Ovary (tissue), 9 donors: ENCODE results near the gene OCA2. TPM values are rescaled to one million over a fixed set of nuclear protein-coding genes. Genes with fewer than 3 reads are reported as not detected.

Experiments used
- DNase-seq, 5 donors: peaks; one replicate each; pipeline ENCODE4 v3.0.0-alpha.2; 2019 to 2020
- H3K27ac ChIP-seq, 2 donors: fragments of 200-600 bp; one replicate each; pipeline versions ENCODE4 v1.5.1 to v1.8.0; 2019 to 2022
- H3K27me3 ChIP-seq: fragments of 200-600 bp; one replicate; pipeline ENCODE4 v1.8.0; 2022
- H3K36me3 ChIP-seq: fragments of 200-600 bp; sonication (generic); one replicate; pipeline ENCODE4 v1.5.1; 2019
- H3K4me1 ChIP-seq: one replicate; pipeline ENCODE4 v1.8.1; 2013; ENCODE audit warnings: mild to moderate bottlenecking, moderate library complexity; ENCODE audit not compliant: insufficient read depth
- H3K4me3 ChIP-seq: fragments of 200-600 bp; sonication (generic); one replicate; pipeline ENCODE4 v1.5.1; 2017
- H3K9me3 ChIP-seq, 2 donors: fragments of 200-600 bp in 1 of 2; sonication (generic) in 1 of 2; one replicate each; pipeline versions ENCODE4 v1.5.1 to v1.8.1; 2013 to 2019; ENCODE audit warnings: mild to moderate bottlenecking in 1 of 2, moderate library complexity in 1 of 2
- EP300 ChIP-seq: sonication (generic); formaldehyde crosslinking; IDR thresholded peaks from one replicate; pipeline ENCODE4 v1.6.1; 2017; ENCODE audit warnings: antibody characterized with exemption
- POLR2A ChIP-seq: fragments of 450-650 bp; IDR thresholded peaks from one replicate; pipeline ENCODE4 v1.6.1; 2017; ENCODE audit warnings: antibody characterized with exemption, mild to moderate bottlenecking, moderate library complexity
- WGBS, 3 donors: extraction: QIAGEN DNeasy Blood & Tissue Kit in 1 of 3; methylation state at CpG; one replicate each; pipeline versions ENCODE4 v1.1.5 to v1.1.7; 2013 to 2017; 5-methylcytosine and 5-hydroxymethylcytosine counted together
- intact Hi-C, 4 donors: fragments of 100-400 bp; cut with DNase I; formaldehyde crosslinking; loops; one replicate each; pipeline versions ENCODE4 v1.11.0 to v1.15.1; 2022 to 2023
- polyA plus RNA-seq, 2 donors: library from polyadenylated mRNA; stranded (reverse); fragments of 200-250 nt in 1 of 2; fragments of 350-450 nt in 1 of 2; fragmentation: Illumina TruSeq in 1 of 2; extraction: RNeasy Lipid Tissue Mini Kit (QIAGEN cat#74804) in 1 of 2; gene quantifications; one replicate each; pipeline ENCODE4 v1.2.3, GENCODE V29; 2013 to 2014
- total RNA-seq, 7 donors: library from RNA; depleted of rRNA in 2 of 7; stranded (reverse); fragments of >200 nt in 2 of 7; fragmentation: NEBNext Ultra II Directional in 3 of 7; extraction: Animal tissue kit (Norgen Biotek cat#: 25700) in 3 of 7; gene quantifications; one replicate each; pipeline versions ENCODE4 v1.1.0 to v1.2.4, GENCODE V29; 2016 to 2023
- TF ChIP-seq, protein P1 (sequence below), 3 donors: fragments of 450-650 bp in 2 of 3; fragments of 200-600 bp in 1 of 3; IDR thresholded peaks; one replicate each; pipeline versions ENCODE4 v1.5.1 to v1.8.0; 2016 to 2022; ENCODE audit warnings: antibody characterized with exemption in 3 of 3, mild to moderate bottlenecking in 1 of 3
- donor health status: DM: no; HTN: no; CAD: no; lungs with moderate emphysema.
- donor health status: DM: no; HTN: no; CAD: no.
- donor health status: Bipolar disorder and iron deficiency.
- donor health status: DM: yes; HTN: yes; CAD: no.
- donor health status: DM: no; HTN: no; CAD: no.
- donor health status: DM: yes; HTN: yes; CAD: no.

OCA2 gene
- total and polyA plus RNA-seq, 9 donors: 0.31 to 3.5 (median 0.68) TPM; not detected in 1

DNA sequence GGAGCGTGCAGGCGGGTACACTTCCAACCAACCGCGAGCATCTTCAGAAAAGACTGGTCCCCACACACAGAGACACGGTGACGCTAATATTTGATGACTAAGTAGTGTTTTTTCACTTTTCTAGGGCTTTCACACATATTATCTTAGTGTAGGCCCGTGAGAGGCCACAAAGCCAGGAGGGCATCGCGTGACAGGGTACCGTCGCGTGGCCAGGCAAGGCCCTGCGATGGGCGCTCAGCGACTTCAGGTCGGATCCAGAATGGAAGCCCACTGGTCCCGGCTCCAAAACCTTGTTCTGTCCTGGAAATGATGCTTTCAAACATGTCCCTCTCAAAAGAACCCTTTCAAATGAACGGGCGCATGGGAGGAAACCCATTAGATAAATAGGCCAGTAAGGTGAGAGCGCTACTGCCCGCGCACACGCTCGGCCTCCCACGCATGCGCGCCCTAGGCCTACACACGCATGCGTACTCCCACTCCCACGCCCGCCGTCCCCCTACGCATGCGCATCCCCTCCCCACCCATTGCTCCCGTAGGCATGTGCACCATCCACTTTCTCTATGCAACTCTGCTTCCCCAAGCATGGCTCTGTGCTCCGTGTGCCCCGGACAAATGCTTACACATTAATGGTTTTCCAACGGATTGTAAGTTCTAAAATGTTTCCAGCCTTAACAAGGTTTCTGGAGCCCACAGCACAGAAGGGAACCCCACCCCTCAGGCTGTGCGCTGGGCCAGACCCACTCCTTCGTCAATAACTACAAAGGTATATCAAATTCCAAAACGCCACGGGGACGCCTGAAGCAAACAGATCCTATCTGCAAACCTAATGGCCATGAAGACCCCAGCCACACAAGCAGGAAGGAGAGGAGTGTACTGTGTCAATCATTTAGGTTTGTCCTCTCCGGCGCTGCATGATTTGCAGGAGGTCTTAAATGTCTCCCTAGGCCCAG is 72.1 kb downstream of the OCA2 start:
- Histone ChIP-seq H3K36me3 (no peaks in the 10 kb centered on the region), H3K27me3 (no peaks in the 10 kb centered on the region), H3K4me3 (no peak overlapping the region), H3K9me3 (no peaks in the 10 kb centered on the region), H3K27ac (no peak overlapping the region), H3K4me1 (no peaks in the 10 kb centered on the region)
- intact Hi-C loops: no loop called here
- DNase-seq: no peak
- WGBS, 3 donors: 93 to 96% (median 95%) methylated on average over 45 of the region's 45 CpGs
- TF ChIP-seq, protein P1, sequence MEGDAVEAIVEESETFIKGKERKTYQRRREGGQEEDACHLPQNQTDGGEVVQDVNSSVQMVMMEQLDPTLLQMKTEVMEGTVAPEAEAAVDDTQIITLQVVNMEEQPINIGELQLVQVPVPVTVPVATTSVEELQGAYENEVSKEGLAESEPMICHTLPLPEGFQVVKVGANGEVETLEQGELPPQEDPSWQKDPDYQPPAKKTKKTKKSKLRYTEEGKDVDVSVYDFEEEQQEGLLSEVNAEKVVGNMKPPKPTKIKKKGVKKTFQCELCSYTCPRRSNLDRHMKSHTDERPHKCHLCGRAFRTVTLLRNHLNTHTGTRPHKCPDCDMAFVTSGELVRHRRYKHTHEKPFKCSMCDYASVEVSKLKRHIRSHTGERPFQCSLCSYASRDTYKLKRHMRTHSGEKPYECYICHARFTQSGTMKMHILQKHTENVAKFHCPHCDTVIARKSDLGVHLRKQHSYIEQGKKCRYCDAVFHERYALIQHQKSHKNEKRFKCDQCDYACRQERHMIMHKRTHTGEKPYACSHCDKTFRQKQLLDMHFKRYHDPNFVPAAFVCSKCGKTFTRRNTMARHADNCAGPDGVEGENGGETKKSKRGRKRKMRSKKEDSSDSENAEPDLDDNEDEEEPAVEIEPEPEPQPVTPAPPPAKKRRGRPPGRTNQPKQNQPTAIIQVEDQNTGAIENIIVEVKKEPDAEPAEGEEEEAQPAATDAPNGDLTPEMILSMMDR (IDR thresholded peaks at IDR 0.05): no peak
- TF ChIP-seq POLR2A (no peak), EP300 (no peak)

DNA sequence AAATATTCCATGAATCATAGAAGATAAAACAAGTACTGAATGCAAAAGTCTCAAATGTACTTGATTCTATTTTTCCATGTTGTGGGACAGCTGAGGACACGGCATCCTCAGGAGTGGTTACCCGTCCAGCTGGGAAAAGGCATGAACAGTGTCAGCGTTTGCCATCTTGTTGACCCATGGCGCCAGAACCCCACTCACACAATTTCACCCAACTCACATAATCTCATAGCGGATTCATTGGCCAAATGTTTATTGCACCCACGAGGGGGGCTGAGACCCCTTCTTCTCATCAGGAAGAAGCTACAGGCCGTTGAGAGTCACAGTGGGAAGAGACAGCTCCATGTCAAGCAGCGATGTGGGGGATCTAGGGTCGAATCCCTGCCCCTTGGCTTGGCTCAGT is 72.9 kb downstream of the OCA2 start:
- WGBS, 3 donors: 93 to 95% (median 95%) methylated on average over 9 of the region's 9 CpGs
- intact Hi-C loops: no loop called here
- Histone ChIP-seq H3K27ac (no peak overlapping the region), H3K4me3 (no peak overlapping the region), H3K36me3 (no peaks in the 10 kb centered on the region), H3K4me1 (peaks cover 5% of the 10 kb centered on the region), H3K27me3 (no peaks in the 10 kb centered on the region), H3K9me3 (no peaks in the 10 kb centered on the region)
- no peak for DNase-seq
- no peak for TF ChIP-seq POLR2A
- no peak for TF ChIP-seq EP300
- TF ChIP-seq, protein P1 (IDR thresholded peaks at IDR 0.05): no peak

DNA sequence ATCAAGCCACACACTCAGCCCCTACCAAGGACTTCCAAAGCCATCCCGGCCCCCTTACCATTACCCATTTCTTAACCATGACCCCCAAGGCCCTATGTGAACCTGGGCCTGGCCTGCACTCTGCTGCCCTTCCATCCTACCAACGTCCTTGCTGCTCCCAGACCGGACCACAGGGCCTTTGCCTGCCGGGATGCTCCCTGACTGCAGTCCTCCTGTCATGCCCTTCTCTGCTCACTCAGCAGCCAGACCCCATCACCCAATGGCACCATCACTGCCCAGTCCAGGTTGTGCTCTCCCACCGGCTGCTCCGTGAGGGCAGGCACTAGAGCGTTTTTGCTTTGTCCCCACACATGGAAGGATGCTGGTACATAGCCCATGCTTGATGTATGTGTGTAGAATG is 73.7 kb downstream of the OCA2 start:
- 88 to 94% (median 89%) methylated on average over 7 of the region's 7 CpGs for WGBS, 3 donors
- intact Hi-C loops: no loop called here
- Histone ChIP-seq H3K27ac (no peak overlapping the region), H3K36me3 (no peaks in the 10 kb centered on the region), H3K27me3 (no peaks in the 10 kb centered on the region), H3K4me1 (peaks cover 8% of the 10 kb centered on the region), H3K9me3 (no peaks in the 10 kb centered on the region), H3K4me3 (no peak overlapping the region)
- DNase-seq: no peak
- TF ChIP-seq, protein P1 (IDR thresholded peaks at IDR 0.05): no peak
- TF ChIP-seq EP300 (no peak), POLR2A (no peak)

DNA sequence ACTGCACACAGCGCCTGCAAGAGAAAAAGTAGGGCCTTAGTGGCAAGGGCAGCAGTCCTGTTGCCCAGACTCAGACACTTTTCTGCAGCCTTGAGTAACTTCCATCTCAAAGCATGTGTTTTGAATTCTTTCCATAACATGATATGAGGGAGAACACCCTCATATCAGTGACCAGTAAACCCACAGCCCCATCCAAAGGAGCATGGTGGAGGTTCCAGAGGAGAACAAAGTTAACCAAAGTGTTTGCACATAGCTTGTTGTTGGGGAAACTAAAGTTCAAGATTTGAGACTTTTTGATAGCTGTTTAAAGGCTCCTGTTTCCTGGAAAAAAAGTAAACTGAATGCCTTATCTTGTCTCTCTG is 74.2 kb downstream of the OCA2 start:
- H3K4me3 ChIP-seq: no peak overlapping the region
- H3K27me3 ChIP-seq: no peaks in the 10 kb centered on the region
- no peak for DNase-seq
- WGBS, 3 donors: 88 to 93% (median 91%) methylated on average over 1 of the region's 1 CpG
- no peak overlapping the region for H3K27ac ChIP-seq
- H3K9me3 ChIP-seq: no peaks in the 10 kb centered on the region
- intact Hi-C loops: no loop called here
- TF ChIP-seq POLR2A (no peak), EP300 (no peak)
- TF ChIP-seq, protein P1 (IDR thresholded peaks at IDR 0.05): no peak
- peaks cover 8% of the 10 kb centered on the region for H3K4me1 ChIP-seq
- no peaks in the 10 kb centered on the region for H3K36me3 ChIP-seq
